Astrocyte of the cerebellum (primary cell): ENCODE data around the gene PSEN1.

Experiments
- DNase-seq: peaks from one replicate; pipeline ENCODE4 v3.0.0-alpha.2; 2011; ENCODE audit warnings: low read depth
- H3K4me3 ChIP-seq: 2 replicates; pipeline ENCODE4 v1.5.1; 2011; ENCODE audit warnings: mild to moderate bottlenecking, low read depth, low read length, moderate library complexity
- in situ Hi-C: cut with HindIII; loops from 2 replicates; pipeline ENCODE4 v1.10.0; 2017; ENCODE audit warnings: low sequenced_read_pairs
- TF ChIP-seq, protein P1 (sequence below): IDR thresholded peaks from 2 replicates; pipeline ENCODE4 v1.5.1; 2012; ENCODE audit warnings: low read length, low read depth, moderate library complexity, mild to moderate bottlenecking; ENCODE audit errors: missing control alignments

PSEN1 gene

DNA sequence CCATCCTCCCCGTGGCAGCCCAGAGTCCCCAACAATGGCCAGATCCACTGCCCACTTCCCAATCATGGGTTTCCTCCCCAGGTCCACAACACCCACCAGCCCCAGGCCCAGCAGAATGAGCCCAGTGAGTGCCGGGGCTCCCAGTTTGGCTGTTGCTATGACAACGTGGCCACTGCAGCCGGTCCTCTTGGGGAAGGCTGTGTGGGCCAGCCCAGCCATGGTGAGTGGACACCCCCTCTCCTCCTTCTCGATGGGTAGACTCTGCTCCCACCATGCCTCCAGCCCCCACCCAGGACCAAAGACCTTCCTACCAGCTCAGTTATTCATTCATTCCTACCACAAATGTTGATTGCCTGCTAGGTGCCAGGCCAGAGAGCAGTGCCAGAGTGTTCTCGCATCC, 124.8 kb downstream of the PSEN1 start:
- DNase-seq: no peak
- TF ChIP-seq, protein P1, sequence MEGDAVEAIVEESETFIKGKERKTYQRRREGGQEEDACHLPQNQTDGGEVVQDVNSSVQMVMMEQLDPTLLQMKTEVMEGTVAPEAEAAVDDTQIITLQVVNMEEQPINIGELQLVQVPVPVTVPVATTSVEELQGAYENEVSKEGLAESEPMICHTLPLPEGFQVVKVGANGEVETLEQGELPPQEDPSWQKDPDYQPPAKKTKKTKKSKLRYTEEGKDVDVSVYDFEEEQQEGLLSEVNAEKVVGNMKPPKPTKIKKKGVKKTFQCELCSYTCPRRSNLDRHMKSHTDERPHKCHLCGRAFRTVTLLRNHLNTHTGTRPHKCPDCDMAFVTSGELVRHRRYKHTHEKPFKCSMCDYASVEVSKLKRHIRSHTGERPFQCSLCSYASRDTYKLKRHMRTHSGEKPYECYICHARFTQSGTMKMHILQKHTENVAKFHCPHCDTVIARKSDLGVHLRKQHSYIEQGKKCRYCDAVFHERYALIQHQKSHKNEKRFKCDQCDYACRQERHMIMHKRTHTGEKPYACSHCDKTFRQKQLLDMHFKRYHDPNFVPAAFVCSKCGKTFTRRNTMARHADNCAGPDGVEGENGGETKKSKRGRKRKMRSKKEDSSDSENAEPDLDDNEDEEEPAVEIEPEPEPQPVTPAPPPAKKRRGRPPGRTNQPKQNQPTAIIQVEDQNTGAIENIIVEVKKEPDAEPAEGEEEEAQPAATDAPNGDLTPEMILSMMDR: no peak
- in situ Hi-C loops: no loop called here
- no peak overlapping the region for H3K4me3 ChIP-seq

DNA sequence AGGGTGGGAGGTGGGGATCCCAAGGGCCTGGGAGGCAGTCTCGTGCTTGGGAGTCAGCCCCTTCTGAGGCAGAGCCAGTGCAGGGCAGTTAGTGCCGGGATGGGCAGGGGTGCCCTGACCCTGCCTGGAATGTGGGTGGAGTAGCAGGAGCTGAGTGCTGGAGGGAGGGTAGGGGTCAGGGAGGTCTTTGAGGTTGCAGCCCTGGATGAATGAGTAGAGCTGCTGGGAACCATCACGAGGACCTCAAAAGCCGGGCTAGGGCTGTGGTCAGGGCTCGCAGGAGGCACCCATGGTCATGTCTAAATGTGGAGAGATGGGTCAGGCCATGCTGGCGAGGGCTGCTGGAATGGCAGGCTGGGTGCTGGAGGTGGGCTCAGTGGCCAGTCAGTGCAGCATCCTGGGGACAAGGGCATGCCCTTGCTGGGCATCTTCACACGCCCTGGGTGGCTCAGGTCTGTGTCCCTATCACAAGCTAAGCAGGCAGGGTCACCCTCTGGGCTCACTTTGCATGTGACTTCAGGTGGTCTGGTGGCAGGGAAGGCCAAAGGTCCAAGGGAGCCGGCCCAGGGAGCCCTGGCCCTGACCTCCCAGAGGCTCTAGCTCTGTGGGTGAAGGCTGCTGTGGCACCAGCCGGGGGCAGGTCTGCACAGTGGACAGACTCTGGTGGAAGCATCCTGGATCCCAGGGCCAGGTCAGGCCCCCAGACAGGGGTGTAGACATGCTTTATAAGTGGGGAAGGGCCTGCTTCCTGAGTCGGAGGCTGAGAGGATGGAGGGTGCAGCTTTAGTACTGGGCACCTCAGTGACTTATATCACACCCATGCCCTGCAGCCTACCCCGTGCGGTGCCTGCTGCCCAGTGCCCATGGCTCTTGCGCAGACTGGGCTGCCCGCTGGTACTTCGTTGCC, 125.5 kb downstream of the PSEN1 start:
- TF ChIP-seq, protein P1: no peak
- in situ Hi-C loops: no loop called here
- DNase-seq: no peak
- no peak overlapping the region for H3K4me3 ChIP-seq

DNA sequence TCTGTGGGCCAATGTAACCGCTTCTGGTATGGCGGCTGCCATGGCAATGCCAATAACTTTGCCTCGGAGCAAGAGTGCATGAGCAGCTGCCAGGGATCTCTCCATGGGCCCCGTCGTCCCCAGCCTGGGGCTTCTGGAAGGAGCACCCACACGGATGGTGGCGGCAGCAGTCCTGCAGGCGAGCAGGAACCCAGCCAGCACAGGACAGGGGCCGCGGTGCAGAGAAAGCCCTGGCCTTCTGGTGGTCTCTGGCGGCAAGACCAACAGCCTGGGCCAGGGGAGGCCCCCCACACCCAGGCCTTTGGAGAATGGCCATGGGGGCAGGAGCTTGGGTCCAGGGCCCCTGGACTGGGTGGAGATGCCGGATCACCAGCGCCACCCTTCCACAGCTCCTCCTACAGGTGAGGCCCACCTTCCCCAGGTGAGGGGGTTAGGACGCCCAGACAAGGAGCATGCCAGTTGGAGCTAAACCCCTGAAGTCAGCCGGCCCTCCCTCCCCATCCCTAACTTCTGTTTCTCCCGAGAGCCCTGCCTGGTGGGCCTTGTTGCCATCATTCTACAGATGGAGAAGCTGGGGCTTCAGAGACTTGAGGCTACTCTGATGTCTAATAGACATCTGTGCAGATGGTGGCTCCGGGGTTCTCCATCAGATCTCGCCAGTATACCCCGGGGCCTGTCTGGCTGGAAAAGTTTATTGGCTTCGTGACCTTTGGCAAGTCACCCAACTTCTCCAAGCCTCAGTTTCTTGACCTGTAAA, 126.3 kb downstream of the PSEN1 start:
- in situ Hi-C loops: no loop called here
- no peak for DNase-seq
- TF ChIP-seq, protein P1: no peak
- no peak overlapping the region for H3K4me3 ChIP-seq

DNA sequence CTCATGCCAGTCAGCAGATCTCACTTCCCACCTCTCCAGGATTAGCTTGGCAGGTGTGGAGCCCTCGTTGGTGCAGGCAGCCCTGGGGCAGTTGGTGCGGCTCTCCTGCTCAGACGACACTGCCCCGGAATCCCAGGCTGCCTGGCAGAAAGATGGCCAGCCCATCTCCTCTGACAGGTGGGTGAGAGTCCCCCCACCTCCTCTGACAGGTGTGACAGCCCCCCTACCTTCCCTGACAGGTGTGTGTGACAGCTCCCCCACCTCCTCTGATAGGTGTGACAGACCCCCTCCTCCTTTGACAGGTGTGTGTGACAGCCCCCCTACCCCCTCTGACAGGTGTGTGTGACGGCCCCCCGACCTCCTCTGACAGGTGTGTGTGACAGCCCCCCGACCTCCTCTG, 127.3 kb downstream of the PSEN1 start:
- DNase-seq: no peak
- H3K4me3 ChIP-seq: no peak overlapping the region
- in situ Hi-C loops: no loop called here
- TF ChIP-seq, protein P1: no peak

DNA sequence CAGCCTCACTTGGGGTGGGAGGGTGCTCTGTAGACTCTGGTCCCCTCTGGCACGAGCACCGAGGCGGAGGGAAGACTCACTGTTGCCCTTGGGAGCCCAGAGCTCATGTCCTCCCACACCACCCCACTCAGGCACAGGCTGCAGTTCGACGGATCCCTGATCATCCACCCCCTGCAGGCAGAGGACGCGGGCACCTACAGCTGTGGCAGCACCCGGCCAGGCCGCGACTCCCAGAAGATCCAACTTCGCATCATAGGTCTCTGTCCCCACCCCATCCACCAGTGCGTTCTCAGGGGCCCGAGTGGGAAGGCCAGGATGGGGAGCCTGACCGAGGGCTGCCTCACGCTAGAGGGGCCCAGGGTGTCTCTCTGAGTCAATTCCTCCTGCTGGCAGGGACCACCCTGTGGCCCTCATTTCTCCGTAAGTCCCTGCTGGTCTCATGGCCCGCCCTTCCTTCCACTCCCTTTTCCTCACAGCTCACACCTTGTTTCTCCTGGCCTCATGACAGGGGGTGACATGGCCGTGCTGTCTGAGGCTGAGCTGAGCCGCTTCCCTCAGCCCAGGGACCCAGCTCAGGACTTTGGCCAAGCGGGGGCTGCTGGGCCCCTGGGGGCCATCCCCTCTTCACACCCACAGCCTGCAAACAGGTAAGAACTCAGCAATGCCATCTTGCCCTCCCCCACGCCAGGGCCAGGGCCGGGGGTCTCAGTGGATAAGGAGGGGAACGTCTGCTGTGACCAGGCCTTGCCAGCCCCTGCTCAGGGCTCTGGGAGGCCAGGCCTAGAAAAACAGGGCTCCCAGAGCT, 128.0 kb downstream of the PSEN1 start:
- in situ Hi-C loops: no loop called here
- TF ChIP-seq, protein P1: no peak
- no peak overlapping the region for H3K4me3 ChIP-seq
- DNase-seq: no peak
